Mesothelial cell of epicardium (in vitro differentiated cells): ENCODE measurements around the gene VIPAS39. TPM values are rescaled to one million over a fixed set of nuclear protein-coding genes. Genes with fewer than 3 reads are reported as not detected.

Experiments used
- DNase-seq, 2 experiments: peaks; one replicate each; pipeline ENCODE4 v3.0.0; 2021; ENCODE audit warnings: low spot score in 2 of 2; ENCODE audit not compliant: unreplicated experiment in 2 of 2
- H3K27ac Mint-ChIP-seq: 2 replicates; pipeline ENCODE4 v1.8.0; 2021; ENCODE audit warnings: mixed read lengths
- H3K27me3 Mint-ChIP-seq: 2 replicates; pipeline ENCODE4 v1.8.0; 2021; ENCODE audit warnings: low read depth, mixed read lengths
- H3K36me3 Mint-ChIP-seq: 2 replicates; pipeline ENCODE4 v1.8.0; 2021; ENCODE audit warnings: mixed read lengths
- H3K4me1 Mint-ChIP-seq: 2 replicates; pipeline ENCODE4 v1.8.0; 2021; ENCODE audit warnings: mixed read lengths
- H3K4me3 Mint-ChIP-seq: 2 replicates; pipeline ENCODE4 v1.8.0; 2021; ENCODE audit warnings: mild to moderate bottlenecking, moderate library complexity, mixed read lengths
- H3K9me3 Mint-ChIP-seq: 2 replicates; pipeline ENCODE4 v1.8.0; 2021; ENCODE audit warnings: mixed read lengths
- total RNA-seq: library from RNA; stranded (reverse); gene quantifications from 3 replicates; pipeline ENCODE4 v1.2.1, GENCODE V29; 2021
- TF ChIP-seq, protein P1 (sequence below): fragments of 200-600 bp; sonication (generic); IDR thresholded peaks from one replicate; pipeline ENCODE4 v1.5.0; 2021; ENCODE audit warnings: antibody characterized with exemption; ENCODE audit not compliant: unreplicated experiment

VIPAS39 gene
- total RNA-seq, 1 donor from 2014 or later: 25.8 TPM

DNA sequence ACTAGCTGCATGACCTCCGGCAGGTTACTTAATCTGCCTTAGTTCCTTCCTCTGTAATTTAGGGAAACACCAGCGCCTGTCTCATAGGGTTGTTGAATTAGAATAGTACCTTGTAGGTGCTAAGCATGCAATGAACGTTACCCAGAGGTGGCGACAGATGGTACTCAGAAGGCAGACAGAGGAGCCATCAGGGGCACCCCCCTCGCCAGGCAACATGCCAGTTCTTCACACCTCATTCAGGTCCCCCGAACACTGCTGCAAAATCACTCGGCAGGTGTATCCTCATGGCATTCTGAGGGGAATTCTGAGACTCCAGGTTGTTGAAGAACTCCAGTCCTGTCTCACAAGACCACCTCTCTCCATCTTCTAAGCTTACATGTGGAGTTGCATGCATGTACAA, 31.2 kb upstream of the VIPAS39 start:
- Mint-ChIP-seq H3K4me3 (no peak overlapping the region), H3K9me3 (no peaks in the 10 kb centered on the region), H3K36me3 (no peaks in the 10 kb centered on the region), H3K27me3 (no peaks in the 10 kb centered on the region), H3K4me1 (no peaks in the 10 kb centered on the region), H3K27ac (no peak overlapping the region)
- DNase-seq: no peak
- TF ChIP-seq, protein P1, sequence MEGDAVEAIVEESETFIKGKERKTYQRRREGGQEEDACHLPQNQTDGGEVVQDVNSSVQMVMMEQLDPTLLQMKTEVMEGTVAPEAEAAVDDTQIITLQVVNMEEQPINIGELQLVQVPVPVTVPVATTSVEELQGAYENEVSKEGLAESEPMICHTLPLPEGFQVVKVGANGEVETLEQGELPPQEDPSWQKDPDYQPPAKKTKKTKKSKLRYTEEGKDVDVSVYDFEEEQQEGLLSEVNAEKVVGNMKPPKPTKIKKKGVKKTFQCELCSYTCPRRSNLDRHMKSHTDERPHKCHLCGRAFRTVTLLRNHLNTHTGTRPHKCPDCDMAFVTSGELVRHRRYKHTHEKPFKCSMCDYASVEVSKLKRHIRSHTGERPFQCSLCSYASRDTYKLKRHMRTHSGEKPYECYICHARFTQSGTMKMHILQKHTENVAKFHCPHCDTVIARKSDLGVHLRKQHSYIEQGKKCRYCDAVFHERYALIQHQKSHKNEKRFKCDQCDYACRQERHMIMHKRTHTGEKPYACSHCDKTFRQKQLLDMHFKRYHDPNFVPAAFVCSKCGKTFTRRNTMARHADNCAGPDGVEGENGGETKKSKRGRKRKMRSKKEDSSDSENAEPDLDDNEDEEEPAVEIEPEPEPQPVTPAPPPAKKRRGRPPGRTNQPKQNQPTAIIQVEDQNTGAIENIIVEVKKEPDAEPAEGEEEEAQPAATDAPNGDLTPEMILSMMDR: no peak

DNA sequence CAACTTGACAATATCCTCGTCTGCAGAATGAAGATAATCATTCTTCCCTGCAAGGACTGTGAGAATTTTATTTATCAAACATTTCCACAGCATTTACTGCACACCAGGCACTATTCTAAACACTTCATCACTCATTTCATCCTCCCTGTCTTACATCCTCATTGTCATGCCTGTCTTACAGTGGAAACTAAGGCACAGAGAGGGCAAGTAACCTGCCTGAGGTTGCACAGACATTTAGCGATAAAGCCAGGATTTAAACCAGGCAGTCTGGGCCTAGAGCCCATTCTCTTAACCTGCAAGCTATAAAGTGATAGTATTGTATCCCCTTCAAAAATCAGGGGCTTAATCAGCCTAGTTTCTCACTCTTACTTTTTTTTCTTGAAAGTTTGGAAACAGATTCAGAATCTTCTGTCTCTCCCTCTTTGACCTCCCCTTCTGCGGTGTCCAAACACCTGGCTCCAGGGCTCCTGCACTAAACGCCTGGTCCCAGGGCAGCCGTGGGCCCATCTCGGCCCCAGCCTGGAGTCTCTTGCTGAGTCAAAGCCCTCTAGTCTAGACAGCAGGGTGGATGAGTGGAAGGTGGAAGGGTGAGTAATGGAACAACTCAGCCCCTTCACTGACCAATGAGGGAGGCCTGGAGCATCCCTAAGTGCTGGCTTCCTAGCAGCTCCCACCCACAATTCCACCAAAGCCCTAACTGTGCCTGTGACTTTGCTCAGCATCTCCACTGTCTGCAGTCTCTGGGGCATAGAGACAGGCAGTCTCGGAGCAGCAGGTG, 28.7 kb upstream of the VIPAS39 start:
- H3K9me3 Mint-ChIP-seq: no peaks in the 10 kb centered on the region

DNA sequence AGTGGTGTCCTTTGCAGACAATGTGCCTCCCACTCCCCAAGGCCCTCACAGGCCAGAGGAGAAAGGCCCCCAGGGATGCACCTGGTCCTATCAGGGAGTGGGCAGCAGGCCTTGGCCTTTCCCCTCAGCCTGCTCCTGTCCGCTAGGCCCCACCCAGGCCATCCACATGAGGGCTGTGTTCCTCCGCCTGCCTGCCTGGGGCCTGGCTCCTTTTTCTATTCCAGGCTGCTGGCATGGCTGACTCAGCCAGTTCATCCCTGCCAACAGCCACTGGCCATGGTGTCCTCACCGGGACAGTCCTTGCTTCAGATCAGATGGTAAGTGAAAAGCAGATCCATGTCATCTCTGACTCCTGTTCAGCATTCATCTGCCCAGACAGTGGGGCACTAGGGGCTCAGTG, 27.9 kb upstream of the VIPAS39 start:
- TF ChIP-seq, protein P1: no peak
- Mint-ChIP-seq H3K27me3 (no peaks in the 10 kb centered on the region), H3K4me3 (no peak overlapping the region), H3K9me3 (no peaks in the 10 kb centered on the region), H3K4me1 (no peaks in the 10 kb centered on the region), H3K36me3 (no peaks in the 10 kb centered on the region), H3K27ac (no peak overlapping the region)
- no peak for DNase-seq

More for the DNA sequence above, 28.7 kb upstream of the VIPAS39 start:
- Mint-ChIP-seq H3K4me1 (no peaks in the 10 kb centered on the region), H3K27ac (no peak overlapping the region), H3K36me3 (no peaks in the 10 kb centered on the region), H3K4me3 (no peak overlapping the region), H3K27me3 (no peaks in the 10 kb centered on the region)
- no peak for DNase-seq
- TF ChIP-seq, protein P1: no peak

DNA sequence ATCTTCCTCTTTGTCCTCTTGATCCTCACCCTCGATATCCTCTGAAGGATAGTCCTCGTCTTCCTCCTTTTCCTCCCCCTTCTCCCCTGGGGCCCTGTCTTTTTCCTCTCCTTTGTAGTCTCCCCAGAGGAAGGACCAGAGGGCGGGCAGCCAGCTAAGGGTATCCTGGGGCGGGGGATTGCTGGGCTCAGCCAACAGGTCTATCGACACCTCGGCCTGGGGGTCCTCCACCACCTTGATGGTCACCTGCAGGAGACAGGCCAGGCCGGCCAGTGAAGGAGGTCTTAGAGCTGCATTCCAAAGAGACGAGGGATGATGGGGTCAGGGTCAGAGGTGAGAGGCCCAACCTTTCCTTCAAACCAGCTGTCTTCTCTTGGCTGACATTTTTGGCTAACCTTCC, 25.0 kb upstream of the VIPAS39 start:
- no peaks in the 10 kb centered on the region for H3K4me1 Mint-ChIP-seq
- H3K36me3 Mint-ChIP-seq: no peaks in the 10 kb centered on the region
- no peak overlapping the region for H3K4me3 Mint-ChIP-seq
- H3K27me3 Mint-ChIP-seq: no peaks in the 10 kb centered on the region
- H3K27ac Mint-ChIP-seq: no peak overlapping the region
- no peak for DNase-seq
- no peaks in the 10 kb centered on the region for H3K9me3 Mint-ChIP-seq
- TF ChIP-seq, protein P1: no peak

DNA sequence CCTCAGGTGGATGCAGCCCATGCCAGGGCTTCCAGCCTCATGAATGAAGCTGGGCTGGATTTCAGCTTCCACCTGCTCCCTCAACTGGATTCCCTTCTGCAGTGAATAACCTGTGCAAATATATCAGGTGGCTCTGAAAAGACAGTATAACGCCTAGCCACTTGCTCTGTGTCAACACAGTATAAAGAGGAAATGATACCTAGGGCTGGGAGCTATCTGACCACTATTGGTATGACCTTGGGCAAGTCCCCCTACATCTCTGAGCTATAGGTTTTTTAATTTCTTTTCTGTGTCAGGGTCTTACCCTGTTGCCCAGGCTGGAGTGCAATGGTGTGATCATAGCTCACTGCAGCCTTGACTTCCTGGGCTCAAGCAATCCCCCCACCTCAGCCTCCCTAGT, 21.4 kb upstream of the VIPAS39 start:
- no peaks in the 10 kb centered on the region for H3K36me3 Mint-ChIP-seq
- TF ChIP-seq, protein P1: no peak
- no peaks in the 10 kb centered on the region for H3K4me1 Mint-ChIP-seq
- DNase-seq: no peak
- H3K27me3 Mint-ChIP-seq: no peaks in the 10 kb centered on the region
- H3K4me3 Mint-ChIP-seq: no peak overlapping the region
- H3K9me3 Mint-ChIP-seq: no peaks in the 10 kb centered on the region
- H3K27ac Mint-ChIP-seq: no peak overlapping the region
